Calu3 (cell line): ENCODE results near the gene TICAM1. TPM values are rescaled to one million over a fixed set of nuclear protein-coding genes. Genes with fewer than 3 reads are reported as not detected.
"Not testable (repeated sequence)": the region's sequence is repeated elsewhere in the genome, so short reads cannot be mapped to it uniquely, and the experiment has no call there.

Source experiments
- BruUV-seq: library from RNA; stranded (reverse); fragments of 400-500 nt; replicated peaks from 2 replicates; lab custom pipeline; 2021; lab: Mats Ljungman, UMichigan
- CTCF ChIA-PET: fragments of 300-600 bp; sonication (Branson Sonifier 250); formaldehyde crosslinking; loops from one replicate; lab custom pipeline; 2022; ENCODE audit warnings: antibody characterized with exemption; lab: Charles Lee
- DNase-seq: peaks from one replicate; pipeline ENCODE4 v3.0.0; 2022
- H3K27ac Mint-ChIP-seq: one replicate; pipeline ENCODE4 v1.8.0; 2022; ENCODE audit warnings: mixed read lengths; ENCODE audit not compliant: unreplicated experiment
- H3K27me3 Mint-ChIP-seq: one replicate; pipeline ENCODE4 v1.8.0; 2022; ENCODE audit warnings: mixed read lengths; ENCODE audit not compliant: unreplicated experiment
- H3K36me3 Mint-ChIP-seq: one replicate; pipeline ENCODE4 v1.8.0; 2022; ENCODE audit warnings: mild to moderate bottlenecking, moderate library complexity, mixed read lengths; ENCODE audit not compliant: insufficient read depth, unreplicated experiment
- H3K4me1 Mint-ChIP-seq: one replicate; pipeline ENCODE4 v1.8.0; 2022; ENCODE audit warnings: mild to moderate bottlenecking, low read depth, mixed read lengths; ENCODE audit not compliant: unreplicated experiment
- H3K4me3 Mint-ChIP-seq: one replicate; pipeline ENCODE4 v1.8.0; 2022; ENCODE audit warnings: mild to moderate bottlenecking, low read depth, moderate library complexity, mixed read lengths; ENCODE audit not compliant: unreplicated experiment
- H3K9me3 Mint-ChIP-seq: one replicate; pipeline ENCODE4 v1.8.0; 2022; ENCODE audit warnings: low read depth, mixed read lengths; ENCODE audit not compliant: unreplicated experiment
- intact Hi-C: fragments of 100-400 bp; cut with micrococcal nuclease; formaldehyde crosslinking; loops from one replicate; pipeline ENCODE4 v1.10.0; 2022; ENCODE audit not compliant: unreplicated experiment
- total RNA-seq: library from RNA; stranded (reverse); gene quantifications from 2 replicates; pipeline ENCODE4 v1.2.3, GENCODE V29; 2022
- TF ChIP-seq, protein P1 (sequence below): fragments of 200-600 bp; IDR thresholded peaks from one replicate; pipeline ENCODE4 v1.8.0; 2022; ENCODE audit warnings: antibody characterized with exemption; ENCODE audit not compliant: unreplicated experiment

Gene TICAM1
- total RNA-seq, 1 experiment from 2014 or later, result 13.5 TPM

DNA sequence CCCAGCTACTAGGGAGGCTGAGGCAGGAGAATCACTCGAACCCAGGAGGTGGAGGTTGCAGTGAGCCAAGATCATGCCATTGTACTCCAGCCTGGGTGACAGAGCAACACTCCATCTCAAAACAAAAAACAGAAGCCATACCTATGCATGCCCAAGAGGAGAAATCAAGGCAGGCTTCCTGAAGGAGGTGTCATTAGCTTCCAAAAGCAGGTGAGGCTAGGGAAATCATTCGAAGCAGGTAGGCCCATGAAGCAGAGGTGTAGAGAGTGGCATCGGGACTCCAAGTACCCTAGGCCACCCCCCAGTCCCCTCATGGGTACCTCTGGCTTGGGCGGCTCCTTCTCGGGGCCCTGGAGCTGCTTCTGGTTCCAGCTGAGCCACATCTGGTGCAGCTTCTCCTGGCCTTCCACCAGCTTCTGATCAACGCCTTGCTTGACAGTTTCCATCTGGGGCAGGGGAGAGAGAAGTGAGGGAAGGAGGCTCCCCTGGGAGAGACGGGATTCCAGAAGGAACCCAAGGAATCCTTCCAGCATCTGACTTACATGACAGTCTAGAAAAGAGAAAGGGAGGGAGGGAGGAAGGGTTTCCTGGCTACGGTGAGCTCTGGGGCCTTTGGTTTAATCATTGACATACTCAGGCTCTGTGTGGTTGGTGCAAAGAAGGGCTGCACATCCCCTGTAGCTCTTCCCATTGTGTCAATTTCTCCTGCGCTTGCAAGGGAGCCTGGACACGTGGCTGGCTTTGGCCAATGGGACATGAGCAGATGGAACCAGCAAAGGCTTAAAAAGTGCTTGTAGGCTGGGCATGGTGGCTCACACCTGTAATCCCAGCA is 13.1 kb upstream of the TICAM1 start:
- Mint-ChIP-seq H3K27ac (no peak overlapping the region), H3K4me1 (no peaks in the 10 kb centered on the region), H3K9me3 (no peaks in the 10 kb centered on the region), H3K4me3 (no peak overlapping the region), H3K36me3 (peaks cover 35% of the 10 kb centered on the region), H3K27me3 (no peaks in the 10 kb centered on the region)
- BruUV-seq, result no TSS peak
- CTCF ChIA-PET, result no interaction called here
- TF ChIP-seq, protein P1, sequence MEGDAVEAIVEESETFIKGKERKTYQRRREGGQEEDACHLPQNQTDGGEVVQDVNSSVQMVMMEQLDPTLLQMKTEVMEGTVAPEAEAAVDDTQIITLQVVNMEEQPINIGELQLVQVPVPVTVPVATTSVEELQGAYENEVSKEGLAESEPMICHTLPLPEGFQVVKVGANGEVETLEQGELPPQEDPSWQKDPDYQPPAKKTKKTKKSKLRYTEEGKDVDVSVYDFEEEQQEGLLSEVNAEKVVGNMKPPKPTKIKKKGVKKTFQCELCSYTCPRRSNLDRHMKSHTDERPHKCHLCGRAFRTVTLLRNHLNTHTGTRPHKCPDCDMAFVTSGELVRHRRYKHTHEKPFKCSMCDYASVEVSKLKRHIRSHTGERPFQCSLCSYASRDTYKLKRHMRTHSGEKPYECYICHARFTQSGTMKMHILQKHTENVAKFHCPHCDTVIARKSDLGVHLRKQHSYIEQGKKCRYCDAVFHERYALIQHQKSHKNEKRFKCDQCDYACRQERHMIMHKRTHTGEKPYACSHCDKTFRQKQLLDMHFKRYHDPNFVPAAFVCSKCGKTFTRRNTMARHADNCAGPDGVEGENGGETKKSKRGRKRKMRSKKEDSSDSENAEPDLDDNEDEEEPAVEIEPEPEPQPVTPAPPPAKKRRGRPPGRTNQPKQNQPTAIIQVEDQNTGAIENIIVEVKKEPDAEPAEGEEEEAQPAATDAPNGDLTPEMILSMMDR, result no peak
- intact Hi-C loops, result no loop called here
- no peak for DNase-seq

GRCh38 chr19:4843647-4843965 is 12.1 kb upstream of the TICAM1 start:
- intact Hi-C loops, result no loop called here
- Mint-ChIP-seq H3K4me1 (no peaks in the 10 kb centered on the region), H3K27me3 (no peaks in the 10 kb centered on the region), H3K36me3 (peaks cover 44% of the 10 kb centered on the region), H3K27ac (no peak overlapping the region), H3K9me3 (no peaks in the 10 kb centered on the region), H3K4me3 (no peak overlapping the region)
- BruUV-seq, result no TSS peak
- no peak for DNase-seq
- TF ChIP-seq, protein P1, result no peak
- CTCF ChIA-PET, result interaction anchor here (0.6 kb wide), 1 partner anchor 52 kb away, joined by 7 read pairs; the partner anchor contains the start of gene FEM1A

- no peaks in the 10 kb centered on the region for H3K9me3 Mint-ChIP-seq
- CTCF ChIA-PET, result interaction anchor here (0.6 kb wide), 1 partner anchor 10 kb away, joined by 5 read pairs; no protein-coding TSS in a partner anchor
- H3K27ac Mint-ChIP-seq, result no peak overlapping the region
- no peak for DNase-seq
- H3K27me3 Mint-ChIP-seq, result no peaks in the 10 kb centered on the region
- no peaks in the 10 kb centered on the region for H3K4me1 Mint-ChIP-seq
- TF ChIP-seq, protein P1, result no peak
- H3K36me3 Mint-ChIP-seq, result peaks cover 34% of the 10 kb centered on the region
- intact Hi-C loops, result no loop called here
- no TSS peak for BruUV-seq
- no peak overlapping the region for H3K4me3 Mint-ChIP-seq
Measured at GRCh38 chr19:4839192-4839591, 7.7 kb upstream of the TICAM1 start.

DNA sequence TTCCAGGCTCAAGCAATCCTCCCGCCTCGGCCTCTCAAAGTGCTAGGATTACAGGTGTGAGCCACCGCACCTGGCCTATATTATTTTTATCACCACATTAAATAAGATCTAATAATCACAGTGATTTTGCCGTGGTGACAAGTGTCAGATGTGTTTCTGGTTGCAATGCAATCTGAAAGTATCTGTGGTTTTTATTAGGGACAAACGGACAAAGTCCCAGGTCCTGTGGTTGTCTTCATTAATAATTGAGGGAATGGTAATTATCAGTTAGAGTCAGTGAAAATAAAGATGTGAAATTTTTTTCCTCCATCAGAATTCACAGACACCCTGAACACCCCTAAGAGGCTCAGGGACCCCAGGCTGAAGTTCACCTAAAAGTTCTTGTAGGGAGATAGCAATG is 1.3 kb upstream of the TICAM1 start:
- Mint-ChIP-seq H3K9me3 (no peaks in the 10 kb centered on the region), H3K27ac (no peak overlapping the region), H3K4me1 (peaks cover 9% of the 10 kb centered on the region), H3K4me3 (no peak overlapping the region), H3K36me3 (peaks cover 26% of the 10 kb centered on the region), H3K27me3 (no peaks in the 10 kb centered on the region)
- intact Hi-C loops, result no loop called here
- DNase-seq, result no peak
- CTCF ChIA-PET, result no interaction called here
- BruUV-seq, result no TSS peak
- TF ChIP-seq, protein P1, result no peak

- peak overlapping the region; percentile 80 for H3K4me3 Mint-ChIP-seq
- H3K27me3 Mint-ChIP-seq, H3K4me1 Mint-ChIP-seq, intact Hi-C loops, H3K9me3 Mint-ChIP-seq, DNase-seq, H3K27ac Mint-ChIP-seq: not testable (repeated sequence)
- TSS peak; percentile 96 for BruUV-seq
- CTCF ChIA-PET, result interaction anchor here (0.8 kb wide), 1 partner anchor 19 kb away, joined by 10 read pairs; no protein-coding TSS in a partner anchor
- peaks cover 30% of the 10 kb centered on the region for H3K36me3 Mint-ChIP-seq
Measured at GRCh38 chr19:4831979-4832340, 448 bp upstream of the TICAM1 start.
